A673 (cell line): Measurements from ENCODE around the gene SH3GL2.

Source experiments
- EZH2 ChIP-seq: fragments of 200-600 bp; sonication (generic); IDR thresholded peaks from 2 replicates; pipeline ENCODE4 v1.6.1; 2017; ENCODE audit warnings: borderline replicate concordance, low read depth, mild to moderate bottlenecking, mixed read lengths, antibody characterized with exemption, low read length; ENCODE audit not compliant: poor library complexity, severe bottlenecking
- TF ChIP-seq, protein P1 (sequence below): fragments of 300-800, 200-600 bp; sonication (generic); conservative IDR thresholded peaks from 2 replicates; pipeline ENCODE4 v1.5.1; 2017; ENCODE audit warnings: low read depth, mild to moderate bottlenecking, antibody characterized with exemption, low read length, moderate library complexity, mixed read lengths

GRCh38 chr9:17556255-17556654 lies 22.6 kb upstream of the SH3GL2 start:
- TF ChIP-seq, protein P1, sequence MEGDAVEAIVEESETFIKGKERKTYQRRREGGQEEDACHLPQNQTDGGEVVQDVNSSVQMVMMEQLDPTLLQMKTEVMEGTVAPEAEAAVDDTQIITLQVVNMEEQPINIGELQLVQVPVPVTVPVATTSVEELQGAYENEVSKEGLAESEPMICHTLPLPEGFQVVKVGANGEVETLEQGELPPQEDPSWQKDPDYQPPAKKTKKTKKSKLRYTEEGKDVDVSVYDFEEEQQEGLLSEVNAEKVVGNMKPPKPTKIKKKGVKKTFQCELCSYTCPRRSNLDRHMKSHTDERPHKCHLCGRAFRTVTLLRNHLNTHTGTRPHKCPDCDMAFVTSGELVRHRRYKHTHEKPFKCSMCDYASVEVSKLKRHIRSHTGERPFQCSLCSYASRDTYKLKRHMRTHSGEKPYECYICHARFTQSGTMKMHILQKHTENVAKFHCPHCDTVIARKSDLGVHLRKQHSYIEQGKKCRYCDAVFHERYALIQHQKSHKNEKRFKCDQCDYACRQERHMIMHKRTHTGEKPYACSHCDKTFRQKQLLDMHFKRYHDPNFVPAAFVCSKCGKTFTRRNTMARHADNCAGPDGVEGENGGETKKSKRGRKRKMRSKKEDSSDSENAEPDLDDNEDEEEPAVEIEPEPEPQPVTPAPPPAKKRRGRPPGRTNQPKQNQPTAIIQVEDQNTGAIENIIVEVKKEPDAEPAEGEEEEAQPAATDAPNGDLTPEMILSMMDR: no peak
- no peak for TF ChIP-seq EZH2
